Fibroblast of lung (primary cell): ENCODE measurements around the gene ZNF296. TPM values are rescaled to one million over a fixed set of nuclear protein-coding genes. Genes with fewer than 3 reads are reported as not detected.

Experiments used
- DNase-seq, 2 donors: peaks; one replicate each; pipeline versions ENCODE4 v3.0.0 to v3.0.0-alpha.2; 2010; ENCODE audit warnings: low read depth in 2 of 2
- H2AFZ ChIP-seq: 2 replicates; pipeline ENCODE4 v1.5.1; 2012; ENCODE audit warnings: low read length, control low read depth, inconsistent platforms
- H3K27ac ChIP-seq: 2 replicates; pipeline ENCODE4 v1.5.1; 2011; ENCODE audit warnings: low read length, control low read depth; ENCODE audit not compliant: insufficient read depth
- H3K27me3 ChIP-seq: 2 replicates; pipeline ENCODE4 v1.5.1; 2011; ENCODE audit warnings: mild to moderate bottlenecking, low read length; ENCODE audit not compliant: control insufficient read depth, insufficient read depth
- H3K36me3 ChIP-seq: 2 replicates; pipeline ENCODE4 v1.5.1; 2011; ENCODE audit warnings: low read length; ENCODE audit not compliant: control insufficient read depth, insufficient read depth
- H3K4me1 ChIP-seq: 2 replicates; pipeline ENCODE4 v1.5.1; 2011; ENCODE audit warnings: low read length; ENCODE audit not compliant: control insufficient read depth, insufficient read depth; ENCODE audit errors: extremely low read depth
- H3K4me2 ChIP-seq: 2 replicates; pipeline ENCODE4 v1.5.1; 2011; ENCODE audit warnings: low read length, control low read depth; ENCODE audit not compliant: insufficient read depth; ENCODE audit errors: extremely low read depth
- H3K4me3 ChIP-seq, 4 experiments: fragments of 200-600 bp in 1 of 4; sonication (generic) in 1 of 4; replicated peaks in 1 of 4; 2 replicates each; pipeline ENCODE4 v1.5.1; 2011 to 2016; ENCODE audit warnings: low read length in 4 of 4, low read depth in 3 of 4, mild to moderate bottlenecking in 3 of 4, control low read depth in 2 of 4, inconsistent platforms in 1 of 4, mixed read lengths in 1 of 4; ENCODE audit not compliant: insufficient read depth in 1 of 4; ENCODE audit errors: control extremely low read depth in 1 of 4
- H3K79me2 ChIP-seq: 2 replicates; pipeline ENCODE4 v1.5.1; 2012; ENCODE audit warnings: mild to moderate bottlenecking, low read length, inconsistent platforms; ENCODE audit not compliant: control insufficient read depth, insufficient read depth
- H3K9ac ChIP-seq: 2 replicates; pipeline ENCODE4 v1.5.1; 2011; ENCODE audit warnings: mild to moderate bottlenecking, low read length, control low read depth; ENCODE audit not compliant: insufficient read depth
- H3K9me3 ChIP-seq: 2 replicates; pipeline ENCODE4 v1.5.1; 2012; ENCODE audit warnings: low read depth, low read length; ENCODE audit not compliant: control insufficient read depth, insufficient read depth
- H4K20me1 ChIP-seq: 2 replicates; pipeline ENCODE4 v1.5.1; 2011; ENCODE audit warnings: low read length; ENCODE audit not compliant: control insufficient read depth, insufficient read depth; ENCODE audit errors: extremely low read depth
- CTCF ChIP-seq, 2 donors: IDR thresholded peaks in 1 of 2; conservative IDR thresholded peaks in 1 of 2; 1 replicate in 1 of 2; 2 replicates in 1 of 2; pipeline ENCODE4 v1.5.1; 2011 to 2012; ENCODE audit warnings: low read length in 2 of 2, control low read depth in 1 of 2, inconsistent platforms in 1 of 2, low read depth in 1 of 2, mild to moderate bottlenecking in 1 of 2
- EZH2 ChIP-seq: IDR thresholded peaks from 2 replicates; pipeline ENCODE4 v1.5.1; 2012; ENCODE audit warnings: low read length, control low read depth, mild to moderate bottlenecking; ENCODE audit errors: missing control alignments
- polyA plus RNA-seq, 2 donors: library from polyadenylated mRNA; depleted of rRNA in 1 of 2; stranded (reverse) in 1 of 2; unstranded in 1 of 2; fragments of >200 nt; gene quantifications; 2 replicates each; pipeline ENCODE4 v1.2.1, GENCODE V29; 2011 to 2012; ENCODE audit warnings: missing spikeins in 1 of 2
- total RNA-seq: library from RNA; depleted of rRNA; stranded (reverse); fragments of >200 nt; gene quantifications from 2 replicates; pipeline ENCODE4 v1.2.1, GENCODE V29; 2014

Gene ZNF296
- total and polyA plus RNA-seq, 2 donors (not counting 1 experiment from before 2014, with no cell fraction given) = 0.03 TPM; not detected in 1

DNA sequence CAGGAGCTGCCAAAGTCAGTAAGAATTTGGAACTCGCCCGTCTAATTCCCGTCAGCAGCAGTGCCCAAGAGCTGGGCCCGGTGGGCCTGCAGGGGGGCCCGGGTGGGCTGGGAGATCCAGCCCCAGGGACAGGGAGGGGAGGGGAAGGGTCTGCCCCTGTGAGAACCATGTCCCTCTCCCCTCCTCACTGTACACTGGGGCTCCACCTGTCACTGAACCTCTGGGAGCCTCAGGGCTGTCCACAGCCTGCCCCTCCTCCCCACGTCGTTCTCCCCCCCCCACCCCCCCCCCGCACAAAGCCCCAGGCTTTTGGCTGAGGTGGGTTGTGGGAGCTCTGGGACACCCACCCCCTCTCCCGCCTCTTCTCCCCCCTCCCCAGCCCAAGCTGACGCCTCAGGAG, 8.2 kb downstream of the ZNF296 start:
- Histone ChIP-seq H3K36me3 (peaks cover 50% of the 10 kb centered on the region), H4K20me1 (no peaks in the 10 kb centered on the region), H3K27ac (no peak overlapping the region), H3K79me2 (no peaks in the 10 kb centered on the region), H3K4me3 (no peak overlapping the region), H3K27me3 (no peaks in the 10 kb centered on the region), H2AFZ (no peak overlapping the region), H3K9me3 (no peaks in the 10 kb centered on the region), H3K9ac (no peak overlapping the region), H3K4me2 (no peak overlapping the region), H3K4me1 (no peaks in the 10 kb centered on the region)
- no peak for TF ChIP-seq EZH2
- TF ChIP-seq CTCF (conservative IDR thresholded peaks at IDR 0.05 in 1 of 2, IDR thresholded peaks at IDR 0.05 in 1 of 2; ENCODE audit: low read depth in 1 of 2, low read length in 2 of 2) = no peak
- no peak for DNase-seq

DNA sequence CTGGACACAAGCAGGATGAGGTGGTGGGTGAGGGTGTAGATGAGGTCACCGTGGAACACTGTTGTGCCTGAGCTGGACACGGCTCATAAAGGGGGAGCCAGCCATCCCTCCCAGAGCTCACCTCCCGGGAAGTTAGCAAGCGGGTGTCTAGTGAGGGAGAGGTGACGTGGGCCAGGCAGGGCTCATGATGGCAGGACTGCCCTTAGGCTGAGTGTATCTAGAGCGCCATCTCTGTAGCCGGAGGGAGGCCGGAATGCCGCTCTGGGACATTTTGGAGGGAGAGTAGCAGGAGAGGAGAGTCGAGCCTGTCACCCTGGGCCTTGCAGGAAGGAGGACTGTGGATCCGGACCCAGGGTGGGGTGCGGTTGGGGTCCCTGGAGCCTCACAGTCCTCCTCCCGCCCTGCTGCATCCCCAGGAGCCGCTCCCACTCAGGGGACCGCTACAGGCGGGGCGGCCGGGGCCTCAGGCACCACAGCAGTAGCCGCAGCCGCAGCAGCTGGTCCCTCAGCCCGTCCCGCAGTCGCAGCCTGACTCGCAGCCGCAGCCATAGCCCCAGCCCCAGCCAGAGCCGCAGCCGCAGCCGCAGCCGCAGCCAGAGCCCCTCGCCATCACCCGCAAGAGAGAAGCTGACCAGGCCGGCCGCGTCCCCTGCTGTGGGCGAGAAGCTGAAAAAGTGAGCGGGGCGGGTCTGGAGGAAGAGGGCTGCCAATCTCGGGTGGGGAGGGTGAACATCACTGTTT, 9.2 kb downstream of the ZNF296 start:
- Histone ChIP-seq H4K20me1 (no peaks in the 10 kb centered on the region), H3K4me2 (no peak overlapping the region), H2AFZ (no peak overlapping the region), H3K36me3 (peaks cover 49% of the 10 kb centered on the region), H3K27ac (no peak overlapping the region), H3K9me3 (no peaks in the 10 kb centered on the region), H3K4me1 (no peaks in the 10 kb centered on the region), H3K4me3 (no peak overlapping the region), H3K9ac (no peak overlapping the region), H3K79me2 (no peaks in the 10 kb centered on the region), H3K27me3 (no peaks in the 10 kb centered on the region)
- no peak for TF ChIP-seq CTCF (conservative IDR thresholded peaks at IDR 0.05 in 1 of 2, IDR thresholded peaks at IDR 0.05 in 1 of 2; ENCODE audit: low read depth in 1 of 2, low read length in 2 of 2)
- no peak for TF ChIP-seq EZH2
- no peak for DNase-seq

DNA sequence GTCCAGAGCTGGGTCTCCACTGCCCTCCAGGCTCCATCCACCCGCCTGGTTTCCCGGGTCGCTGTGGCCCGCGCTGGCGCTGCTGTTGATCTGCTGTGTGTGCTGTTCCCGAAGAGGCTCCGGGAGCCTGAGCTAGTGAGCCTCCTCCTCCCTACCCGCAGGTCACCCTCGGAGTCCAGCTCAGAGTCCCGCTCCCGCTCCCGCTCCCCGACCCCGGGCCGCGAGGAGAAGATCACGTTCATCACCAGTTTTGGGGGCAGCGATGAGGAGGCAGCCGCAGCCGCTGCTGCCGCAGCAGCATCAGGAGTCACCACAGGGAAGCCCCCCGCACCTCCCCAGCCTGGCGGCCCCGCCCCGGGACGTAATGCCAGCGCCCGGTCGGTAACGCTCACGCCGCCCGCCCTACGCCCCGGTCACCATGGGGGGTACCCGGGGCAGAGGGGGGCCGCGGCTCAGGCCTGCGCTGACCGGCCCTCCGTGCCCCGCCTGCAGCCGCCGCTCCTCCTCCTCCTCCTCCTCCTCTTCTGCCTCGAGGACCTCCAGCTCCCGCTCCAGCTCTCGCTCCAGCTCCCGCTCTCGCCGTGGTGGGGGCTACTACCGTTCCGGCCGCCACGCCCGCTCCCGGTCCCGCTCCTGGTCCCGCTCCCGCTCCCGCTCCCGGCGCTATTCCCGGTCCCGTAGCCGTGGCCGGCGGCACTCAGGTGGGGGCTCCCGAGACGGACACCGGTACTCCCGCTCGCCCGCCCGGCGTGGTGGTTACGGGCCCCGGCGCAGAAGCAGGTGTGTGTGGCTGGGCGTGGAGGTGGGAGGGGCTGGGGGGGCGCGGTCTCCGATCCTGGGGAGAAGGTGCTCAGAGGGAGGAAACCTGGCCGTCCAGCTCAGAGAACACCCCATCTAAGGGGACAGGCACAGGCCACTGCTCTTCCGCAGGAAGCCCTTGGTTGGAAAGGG, 12.2 kb downstream of the ZNF296 start:
- no peak overlapping the region for H2AFZ ChIP-seq
- no peaks in the 10 kb centered on the region for H3K27me3 ChIP-seq
- H3K79me2 ChIP-seq = no peaks in the 10 kb centered on the region
- H3K4me2 ChIP-seq = no peak overlapping the region
- H3K27ac ChIP-seq = no peak overlapping the region
- H3K4me1 ChIP-seq = no peaks in the 10 kb centered on the region
- no peak overlapping the region for H3K4me3 ChIP-seq
- H3K36me3 ChIP-seq = peaks cover 51% of the 10 kb centered on the region
- DNase-seq = no peak
- TF ChIP-seq EZH2 = no peak
- no peak for TF ChIP-seq CTCF (conservative IDR thresholded peaks at IDR 0.05 in 1 of 2, IDR thresholded peaks at IDR 0.05 in 1 of 2; ENCODE audit: low read depth in 1 of 2, low read length in 2 of 2)
- no peaks in the 10 kb centered on the region for H4K20me1 ChIP-seq
- no peaks in the 10 kb centered on the region for H3K9me3 ChIP-seq
- no peak overlapping the region for H3K9ac ChIP-seq
